ENCODE data around the gene PLEKHA4. TPM values are rescaled to one million over a fixed set of nuclear protein-coding genes. Genes with fewer than 3 reads are reported as not detected.
A peak's percentile ranks its signal among the peaks of the same experiment; 100 is the strongest.

Gene PLEKHA4
- total RNA-seq, 2 donors from 2014 or later: 22.4 to 25.1 TPM

- peaks cover 0 to 34% of the 10 kb centered on the region in 2 donors for H3K4me1 ChIP-seq
- no peaks in the 10 kb centered on the region for H3K36me3 ChIP-seq
- H3K27me3 ChIP-seq: no peaks in the 10 kb centered on the region
- H3K27ac ChIP-seq: no peak overlapping the region
- no peak overlapping the region for H3K4me3 ChIP-seq
- no peaks in the 10 kb centered on the region for H3K9me3 ChIP-seq
- no peak for TF ChIP-seq CTCF (IDR thresholded peaks at IDR 0.05)
- no peak for DNase-seq (ENCODE audit: low spot score)
Measured at GRCh38 chr19:48814895-48815294, 53.5 kb downstream of the PLEKHA4 start.

GRCh38 chr19:48813123-48813913, 55.1 kb downstream of the PLEKHA4 start:
- H3K36me3 ChIP-seq: no peaks in the 10 kb centered on the region
- no peaks in the 10 kb centered on the region for H3K27me3 ChIP-seq
- no peak for TF ChIP-seq CTCF (IDR thresholded peaks at IDR 0.05)
- peaks cover 0 to 24% of the 10 kb centered on the region in 2 donors for H3K4me1 ChIP-seq
- H3K4me3 ChIP-seq: no peak overlapping the region
- H3K9me3 ChIP-seq: no peaks in the 10 kb centered on the region
- peak overlapping the region; percentile 93 to 95 for H3K27ac ChIP-seq
- no peak for DNase-seq (ENCODE audit: low spot score)

GRCh38 chr19:48812094-48812929, 56.1 kb downstream of the PLEKHA4 start:
- Histone ChIP-seq H3K4me1 (peaks cover 0 to 24% of the 10 kb centered on the region in 2 donors), H3K27me3 (no peaks in the 10 kb centered on the region), H3K27ac (peak overlapping the region; percentile 93 to 95), H3K4me3 (peak overlapping the region; percentile 48 to 68), H3K9me3 (no peaks in the 10 kb centered on the region), H3K36me3 (no peaks in the 10 kb centered on the region)
- TF ChIP-seq CTCF (IDR thresholded peaks at IDR 0.05): no peak
- DNase-seq (ENCODE audit: low spot score): peak; percentile 91

- Histone ChIP-seq H3K9me3 (no peaks in the 10 kb centered on the region), H3K4me3 (peak overlapping the region; percentile 48 to 68), H3K36me3 (no peaks in the 10 kb centered on the region), H3K4me1 (peaks cover 0 to 24% of the 10 kb centered on the region in 2 donors), H3K27ac (peak overlapping the region; percentile 93 to 95), H3K27me3 (no peaks in the 10 kb centered on the region)
- no peak for DNase-seq (ENCODE audit: low spot score)
- TF ChIP-seq CTCF (IDR thresholded peaks at IDR 0.05): no peak
Measured at GRCh38 chr19:48810151-48810550, 58.3 kb downstream of the PLEKHA4 start.

- Histone ChIP-seq H3K4me3 (no peak overlapping the region), H3K4me1 (peaks cover 0 to 21% of the 10 kb centered on the region in 2 donors), H3K27me3 (no peaks in the 10 kb centered on the region), H3K36me3 (no peaks in the 10 kb centered on the region), H3K9me3 (no peaks in the 10 kb centered on the region), H3K27ac (no peak overlapping the region)
- TF ChIP-seq CTCF (IDR thresholded peaks at IDR 0.05): no peak
- DNase-seq (ENCODE audit: low spot score): no peak
Measured at GRCh38 chr19:48807590-48808308, 60.7 kb downstream of the PLEKHA4 start.
